GM18498 (cell line): Measurements from ENCODE around the gene RPUSD1.
"Not testable (repeated sequence)": the region's sequence is repeated elsewhere in the genome, so short reads cannot be mapped to it uniquely, and the experiment has no call there.

Experiments used
- ATAC-seq: cut with Tn5 transposase; IDR thresholded peaks from one replicate; pipeline ENCODE4 v1.9.1; 2021; ENCODE audit warnings: mild to moderate bottlenecking, moderate library complexity; ENCODE audit not compliant: unreplicated experiment

RPUSD1 gene

GRCh38 chr16:751152-752006, 36.8 kb downstream of the RPUSD1 start:
- ATAC-seq = no peak

- ATAC-seq = no peak
These were observed 37.7 kb downstream of the RPUSD1 start for GRCh38 chr16:750485-750884.

- no peak for ATAC-seq
These were observed 39.2 kb downstream of the RPUSD1 start for GRCh38 chr16:749010-749409.

GRCh38 chr16:747978-748746, 40.0 kb downstream of the RPUSD1 start:
- no peak for ATAC-seq

GRCh38 chr16:746637-747036, 41.5 kb downstream of the RPUSD1 start:
- ATAC-seq = no peak

GRCh38 chr16:745739-746138, 42.4 kb downstream of the RPUSD1 start:
- ATAC-seq = no peak

GRCh38 chr16:743794-744500, 44.2 kb downstream of the RPUSD1 start:
- ATAC-seq = no peak

GRCh38 chr16:742894-743293, 45.3 kb downstream of the RPUSD1 start:
- not testable (repeated sequence) for ATAC-seq

GRCh38 chr16:741986-742629, 46.1 kb downstream of the RPUSD1 start:
- ATAC-seq = no peak

- peak; percentile 85 for ATAC-seq
These were observed 47.2 kb downstream of the RPUSD1 start, which contains the start of gene CIAO3 for GRCh38 chr16:740764-741505. Gene CIAO3 (minus strand): TSS chr16:740997. CDS start chr16:740985, 12 bp downstream.

- peak; percentile 16 for ATAC-seq
These were observed 47.8 kb downstream of the RPUSD1 start for GRCh38 chr16:740459-740763.

GRCh38 chr16:739560-740458, 48.4 kb downstream of the RPUSD1 start:
- ATAC-seq = no peak

GRCh38 chr16:736936-737481, 51.2 kb downstream of the RPUSD1 start:
- no peak for ATAC-seq

GRCh38 chr16:735982-736453, 52.2 kb downstream of the RPUSD1 start:
- ATAC-seq = no peak

GRCh38 chr16:734981-735881, 53.0 kb downstream of the RPUSD1 start:
- ATAC-seq = no peak
